Measurements from ENCODE around the gene TRIM59.
"Not testable (repeated sequence)": the region's sequence is repeated elsewhere in the genome, so short reads cannot be mapped to it uniquely, and the experiment has no call there.

The TRIM59 gene

GRCh38 chr3:160454995-160455394 is 5.4 kb upstream of the TRIM59 start:
- no peak overlapping the region for H2BK5ac ChIP-seq (ENCODE audit: low read depth, low read length, poor library complexity, severe bottlenecking)
- 92% methylated on average over 1 of the region's 1 CpG for WGBS
- no peaks in the 10 kb centered on the region for H3K9me3 ChIP-seq (ENCODE audit: control insufficient read depth, low read length)
- no peak overlapping the region for H4K91ac ChIP-seq (ENCODE audit: low read length)
- no peak for DNase-seq
- H3K23ac ChIP-seq (ENCODE audit: low read length in 2 of 2) = no peak overlapping the region
- H3K9ac ChIP-seq (ENCODE audit: low read length) = no peak overlapping the region
- peaks cover 7% of the 10 kb centered on the region for H3K4me1 ChIP-seq (ENCODE audit: control insufficient read depth, insufficient read depth, low read depth, low read length)
- no peak overlapping the region for H3K4ac ChIP-seq (ENCODE audit: low read depth in 1 of 2, low read length in 2 of 2)
- H2BK120ac ChIP-seq (ENCODE audit: low read depth, low read length) = no peak overlapping the region
- H3K4me3 ChIP-seq (ENCODE audit: insufficient read depth in 1 of 2, low read depth in 1 of 2, low read length in 2 of 2) = no peak overlapping the region
- H2BK15ac ChIP-seq (ENCODE audit: low read depth, poor library complexity, severe bottlenecking) = no peak overlapping the region
- no peaks in the 10 kb centered on the region for H3K36me3 ChIP-seq (ENCODE audit: control insufficient read depth in 1 of 2, insufficient read depth in 2 of 2, low read depth in 1 of 2, low read length in 2 of 2)
- no peaks in the 10 kb centered on the region for H3K27me3 ChIP-seq (ENCODE audit: control insufficient read depth in 1 of 2, insufficient read depth in 1 of 2, low read length in 2 of 2)
- no peak overlapping the region for H3K14ac ChIP-seq (ENCODE audit: low read length in 2 of 2)
- H3K79me1 ChIP-seq (replicated peaks; ENCODE audit: low read length, poor library complexity, severe bottlenecking) = no peaks in the 10 kb centered on the region
- no peak overlapping the region for H3K4me2 ChIP-seq (ENCODE audit: low read length, poor library complexity, severe bottlenecking)
- H4K8ac ChIP-seq (ENCODE audit: low read length) = no peak overlapping the region
- no peak overlapping the region for H2AK5ac ChIP-seq (ENCODE audit: low read length, severe bottlenecking)
- H3K18ac ChIP-seq (ENCODE audit: low read depth in 1 of 2, low read length in 2 of 2) = no peak overlapping the region
- H2AFZ ChIP-seq (ENCODE audit: low read depth, low read length) = peak overlapping the region; percentile 27
- H3K27ac ChIP-seq (ENCODE audit: low read length, poor library complexity, severe bottlenecking) = no peak overlapping the region
- no peak overlapping the region for H2BK12ac ChIP-seq (ENCODE audit: low read length in 2 of 2)

GRCh38 chr3:160452251-160452650 is 2.7 kb upstream of the TRIM59 start:
- H3K18ac ChIP-seq (ENCODE audit: low read depth in 1 of 2, low read length in 2 of 2); H3K14ac ChIP-seq (ENCODE audit: low read length in 2 of 2); H2BK5ac ChIP-seq (ENCODE audit: low read depth, low read length, poor library complexity, severe bottlenecking); H2AFZ ChIP-seq (ENCODE audit: low read depth, low read length); H3K23ac ChIP-seq (ENCODE audit: low read length in 2 of 2); H2BK120ac ChIP-seq (ENCODE audit: low read depth, low read length); H3K4me1 ChIP-seq (ENCODE audit: control insufficient read depth, insufficient read depth, low read depth, low read length); H2BK15ac ChIP-seq (ENCODE audit: low read depth, poor library complexity, severe bottlenecking); H3K27ac ChIP-seq (ENCODE audit: low read length, poor library complexity, severe bottlenecking); H2BK12ac ChIP-seq (ENCODE audit: low read length in 2 of 2); H3K36me3 ChIP-seq (ENCODE audit: control insufficient read depth in 1 of 2, insufficient read depth in 2 of 2, low read depth in 1 of 2, low read length in 2 of 2); DNase-seq; H3K4me3 ChIP-seq (ENCODE audit: insufficient read depth in 1 of 2, low read depth in 1 of 2, low read length in 2 of 2); H3K9ac ChIP-seq (ENCODE audit: low read length); H3K9me3 ChIP-seq (ENCODE audit: control insufficient read depth, low read length); H4K91ac ChIP-seq (ENCODE audit: low read length); H4K8ac ChIP-seq (ENCODE audit: low read length); H3K4me2 ChIP-seq (ENCODE audit: low read length, poor library complexity, severe bottlenecking); H3K27me3 ChIP-seq (ENCODE audit: control insufficient read depth in 1 of 2, insufficient read depth in 1 of 2, low read length in 2 of 2); H3K79me1 ChIP-seq (replicated peaks; ENCODE audit: low read length, poor library complexity, severe bottlenecking); H3K4ac ChIP-seq (ENCODE audit: low read depth in 1 of 2, low read length in 2 of 2); H2AK5ac ChIP-seq (ENCODE audit: low read length, severe bottlenecking): not testable (repeated sequence)
- 94% methylated on average over 15 of the region's 19 CpGs for whole genome bisulfite sequencing

GRCh38 chr3:160451602-160452001 is 2.0 kb upstream of the TRIM59 start:
- Histone ChIP-seq H3K27ac (ENCODE audit: low read length, poor library complexity, severe bottlenecking) (peak overlapping the region; percentile 5), H2AK5ac (ENCODE audit: low read length, severe bottlenecking) (no peak overlapping the region), H3K9ac (ENCODE audit: low read length) (no peak overlapping the region), H3K14ac (ENCODE audit: low read length in 2 of 2) (no peak overlapping the region), H2BK12ac (ENCODE audit: low read length in 2 of 2) (no peak overlapping the region), H2AFZ (ENCODE audit: low read depth, low read length) (no peak overlapping the region), H3K23ac (ENCODE audit: low read length in 2 of 2) (no peak overlapping the region), H3K4me3 (ENCODE audit: insufficient read depth in 1 of 2, low read depth in 1 of 2, low read length in 2 of 2) (no peak overlapping the region), H3K4me2 (ENCODE audit: low read length, poor library complexity, severe bottlenecking) (no peak overlapping the region), H3K18ac (ENCODE audit: low read depth in 1 of 2, low read length in 2 of 2) (no peak overlapping the region), H2BK15ac (ENCODE audit: low read depth, poor library complexity, severe bottlenecking) (no peak overlapping the region), H4K91ac (ENCODE audit: low read length) (no peak overlapping the region), H4K8ac (ENCODE audit: low read length) (no peak overlapping the region), H3K4ac (ENCODE audit: low read depth in 1 of 2, low read length in 2 of 2) (no peak overlapping the region), H3K79me1 (replicated peaks; ENCODE audit: low read length, poor library complexity, severe bottlenecking) (no peaks in the 10 kb centered on the region), H3K36me3 (ENCODE audit: control insufficient read depth in 1 of 2, insufficient read depth in 2 of 2, low read depth in 1 of 2, low read length in 2 of 2) (peaks cover 0 to 2% of the 10 kb centered on the region in 2 experiments), H3K9me3 (ENCODE audit: control insufficient read depth, low read length) (no peaks in the 10 kb centered on the region), H2BK120ac (ENCODE audit: low read depth, low read length) (no peak overlapping the region), H3K27me3 (ENCODE audit: control insufficient read depth in 1 of 2, insufficient read depth in 1 of 2, low read length in 2 of 2) (no peaks in the 10 kb centered on the region), H2BK5ac (ENCODE audit: low read depth, low read length, poor library complexity, severe bottlenecking) (no peak overlapping the region), H3K4me1 (ENCODE audit: control insufficient read depth, insufficient read depth, low read depth, low read length) (peaks cover 11% of the 10 kb centered on the region)
- WGBS = 63% methylated on average over 4 of the region's 4 CpGs
- DNase-seq = no peak

GRCh38 chr3:160450846-160451245 is 1.3 kb upstream of the TRIM59 start:
- Histone ChIP-seq H3K4me2 (ENCODE audit: low read length, poor library complexity, severe bottlenecking) (peak overlapping the region; percentile 36), H3K4me3 (ENCODE audit: insufficient read depth in 1 of 2, low read depth in 1 of 2, low read length in 2 of 2) (peak overlapping the region in 1 of 2 experiments; percentile 89), H2BK15ac (ENCODE audit: low read depth, poor library complexity, severe bottlenecking) (no peak overlapping the region), H2BK12ac (ENCODE audit: low read length in 2 of 2) (no peak overlapping the region), H3K79me1 (replicated peaks; ENCODE audit: low read length, poor library complexity, severe bottlenecking) (no peaks in the 10 kb centered on the region), H2BK120ac (ENCODE audit: low read depth, low read length) (no peak overlapping the region), H3K9me3 (ENCODE audit: control insufficient read depth, low read length) (no peaks in the 10 kb centered on the region), H3K27me3 (ENCODE audit: control insufficient read depth in 1 of 2, insufficient read depth in 1 of 2, low read length in 2 of 2) (no peaks in the 10 kb centered on the region), H3K18ac (ENCODE audit: low read depth in 1 of 2, low read length in 2 of 2) (no peak overlapping the region), H3K36me3 (ENCODE audit: control insufficient read depth in 1 of 2, insufficient read depth in 2 of 2, low read depth in 1 of 2, low read length in 2 of 2) (peaks cover 0 to 4% of the 10 kb centered on the region in 2 experiments), H2AK5ac (ENCODE audit: low read length, severe bottlenecking) (no peak overlapping the region), H3K23ac (ENCODE audit: low read length in 2 of 2) (no peak overlapping the region), H2BK5ac (ENCODE audit: low read depth, low read length, poor library complexity, severe bottlenecking) (peak overlapping the region; percentile 44), H3K14ac (ENCODE audit: low read length in 2 of 2) (no peak overlapping the region), H3K9ac (ENCODE audit: low read length) (peak overlapping the region; percentile 78), H4K8ac (ENCODE audit: low read length) (no peak overlapping the region), H3K27ac (ENCODE audit: low read length, poor library complexity, severe bottlenecking) (peak overlapping the region; percentile 89), H2AFZ (ENCODE audit: low read depth, low read length) (no peak overlapping the region), H3K4me1 (ENCODE audit: control insufficient read depth, insufficient read depth, low read depth, low read length) (peaks cover 13% of the 10 kb centered on the region), H4K91ac (ENCODE audit: low read length) (no peak overlapping the region), H3K4ac (ENCODE audit: low read depth in 1 of 2, low read length in 2 of 2) (no peak overlapping the region)
- peak; percentile 68 for DNase-seq
- WGBS = 0% methylated on average over 1 of the region's 3 CpGs
